ENCODE measurements around the gene SLC26A1.

SLC26A1 gene

GRCh38 chr4:964346-965025, 28.7 kb downstream of the SLC26A1 start:
- DNase-seq (ENCODE audit: low read depth): no peak

GRCh38 chr4:963276-964225, 29.7 kb downstream of the SLC26A1 start:
- no peak for DNase-seq (ENCODE audit: low read depth)

- no peak for DNase-seq (ENCODE audit: low read depth)
Observed at GRCh38 chr4:962231-963208, 30.7 kb downstream of the SLC26A1 start.

GRCh38 chr4:961351-962230, 31.6 kb downstream of the SLC26A1 start:
- no peak for DNase-seq (ENCODE audit: low read depth)

- DNase-seq (ENCODE audit: low read depth): no peak
Observed at GRCh38 chr4:960636-961350, 32.4 kb downstream of the SLC26A1 start.

GRCh38 chr4:960140-960635, 33.0 kb downstream of the SLC26A1 start:
- no peak for DNase-seq (ENCODE audit: low read depth)

GRCh38 chr4:959338-960139, 33.7 kb downstream of the SLC26A1 start:
- no peak for DNase-seq (ENCODE audit: low read depth)

GRCh38 chr4:958696-959337, 34.4 kb downstream of the SLC26A1 start:
- DNase-seq (ENCODE audit: low read depth): no peak

GRCh38 chr4:958314-958665, 34.9 kb downstream of the SLC26A1 start:
- DNase-seq (ENCODE audit: low read depth): no peak

GRCh38 chr4:957581-958313, 35.5 kb downstream of the SLC26A1 start:
- DNase-seq (ENCODE audit: low read depth): no peak

- no peak for DNase-seq (ENCODE audit: low read depth)
Observed at GRCh38 chr4:957231-957580, 36.0 kb downstream of the SLC26A1 start.

GRCh38 chr4:956531-957230, 36.5 kb downstream of the SLC26A1 start:
- DNase-seq (ENCODE audit: low read depth): no peak

GRCh38 chr4:955931-956381, 37.2 kb downstream of the SLC26A1 start:
- no peak for DNase-seq (ENCODE audit: low read depth)

- DNase-seq (ENCODE audit: low read depth): no peak
Observed at GRCh38 chr4:955161-955921, 37.9 kb downstream of the SLC26A1 start.

GRCh38 chr4:954211-955020, 38.8 kb downstream of the SLC26A1 start:
- DNase-seq (ENCODE audit: low read depth): no peak

- DNase-seq (ENCODE audit: low read depth): no peak
Observed at GRCh38 chr4:953574-953915, 39.7 kb downstream of the SLC26A1 start.
